Measurements from ENCODE around the gene LAMB4. TPM values are rescaled to one million over a fixed set of nuclear protein-coding genes. Genes with fewer than 3 reads are reported as not detected.

LAMB4 gene
- polyA plus RNA-seq, 1 of the 3 experiments (the other 2 are of a cell fraction), result 0.36 TPM

DNA sequence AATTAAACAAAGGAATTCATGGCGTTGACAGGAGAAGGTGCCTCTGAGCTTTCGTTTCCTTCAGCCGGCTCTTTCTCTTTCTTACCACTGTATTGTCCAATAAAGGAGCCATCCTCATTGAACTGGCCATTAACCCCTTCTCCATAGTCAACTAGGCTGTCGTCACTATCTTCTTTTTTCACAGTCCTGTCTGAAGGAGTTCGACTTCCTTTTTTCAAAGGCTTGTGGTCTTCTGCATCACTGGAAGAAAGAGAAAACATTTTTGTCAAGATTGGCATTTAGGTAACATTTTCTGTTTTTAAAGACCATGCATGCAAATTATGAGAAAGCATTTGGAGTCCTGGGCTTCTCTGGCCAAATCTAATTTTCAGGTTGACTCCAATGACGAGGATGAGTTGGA, 19.7 kb upstream of the LAMB4 start:
- no peak for TF ChIP-seq RXRA (IDR thresholded peaks at IDR 0.05; ENCODE audit: borderline replicate concordance, low read depth)
- no peak for TF ChIP-seq RAD21 (IDR thresholded peaks at IDR 0.05; ENCODE audit: low read length)
- TF ChIP-seq REST (IDR thresholded peaks at IDR 0.05; ENCODE audit: low read depth, low read length), result no peak
- no peak for TF ChIP-seq EZH2phosphoT487 (IDR thresholded peaks at IDR 0.05; ENCODE audit: borderline replicate concordance, low read depth)
- TF ChIP-seq CHD2 (IDR thresholded peaks at IDR 0.05; ENCODE audit: low read length, partially characterized antibody), result no peak
- Histone ChIP-seq H3K9ac (no peak overlapping the region), H3K27me3 (ENCODE audit: insufficient read depth) (no peaks in the 10 kb centered on the region), H3K9me2 (no peaks in the 10 kb centered on the region), H3K79me2 (ENCODE audit: insufficient read depth) (no peaks in the 10 kb centered on the region), H3K4me3 (ENCODE audit: low read depth in 2 of 2, low read length in 1 of 2) (no peak overlapping the region), H3F3A (replicated peaks; ENCODE audit: insufficient read depth) (no peaks in the 10 kb centered on the region), H4K20me1 (ENCODE audit: insufficient read depth) (no peaks in the 10 kb centered on the region), H3K4me2 (no peak overlapping the region), H3K9me3 (no peaks in the 10 kb centered on the region), H3K4me1 (ENCODE audit: control insufficient read depth in 1 of 2, insufficient read depth in 2 of 2, low read depth in 1 of 2, low read length in 1 of 2) (peaks cover 0 to 6% of the 10 kb centered on the region in 2 experiments; a peak in 2 of 4 replicates), H3K36me3 (replicated peaks in 1 of 2; ENCODE audit: control insufficient read depth in 1 of 2, insufficient read depth in 2 of 2, low read length in 1 of 2) (peaks cover 0 to 21% of the 10 kb centered on the region in 2 experiments), H2AFZ (ENCODE audit: low read depth) (no peak overlapping the region), H3K27ac (ENCODE audit: low read depth in 2 of 2, low read length in 1 of 2) (no peak overlapping the region)
- 87% methylated on average over 6 of the region's 6 CpGs for WGBS (ENCODE audit: low lambda C conversion rate)
- CTCF ChIA-PET, result interaction anchor here (0.6 to 1.1 kb wide), 5 partner anchors 36 to 430 kb away, joined by 3 to 4 read pairs (median 3); no protein-coding TSS in a partner anchor
- DNase-seq, result no peak
- POLR2A ChIA-PET, result no interaction called here

- H3K9me3 ChIP-seq, result no peaks in the 10 kb centered on the region
- H3K36me3 ChIP-seq (replicated peaks in 1 of 2; ENCODE audit: control insufficient read depth in 1 of 2, insufficient read depth in 2 of 2, low read length in 1 of 2), result peaks cover 0 to 21% of the 10 kb centered on the region in 2 experiments
- H4K20me1 ChIP-seq (ENCODE audit: insufficient read depth), result no peaks in the 10 kb centered on the region
- no peak overlapping the region for H3K4me2 ChIP-seq
- peaks cover 0 to 6% of the 10 kb centered on the region in 2 experiments; a peak in 2 of 4 replicates for H3K4me1 ChIP-seq (ENCODE audit: control insufficient read depth in 1 of 2, insufficient read depth in 2 of 2, low read depth in 1 of 2, low read length in 1 of 2)
- H3K9ac ChIP-seq, result no peak overlapping the region
- H3K27me3 ChIP-seq (ENCODE audit: insufficient read depth), result no peaks in the 10 kb centered on the region
- 81% methylated on average over 5 of the region's 5 CpGs for WGBS (ENCODE audit: low lambda C conversion rate)
- H3F3A ChIP-seq (replicated peaks; ENCODE audit: insufficient read depth), result no peaks in the 10 kb centered on the region
- H3K9me2 ChIP-seq, result no peaks in the 10 kb centered on the region
- H3K27ac ChIP-seq (ENCODE audit: low read depth in 2 of 2, low read length in 1 of 2), result no peak overlapping the region
- ChIA-PET POLR2A (no interaction called here), CTCF (interaction anchor here (0.6 to 1.1 kb wide), 5 partner anchors 35 to 429 kb away, joined by 3 to 4 read pairs (median 3); no protein-coding TSS in a partner anchor)
- no peak for TF ChIP-seq RCOR1 (IDR thresholded peaks at IDR 0.05; ENCODE audit: low read length)
- TF ChIP-seq RAD21 (IDR thresholded peaks at IDR 0.05; ENCODE audit: low read length), result no peak
- no peak for TF ChIP-seq SIN3A (IDR thresholded peaks at IDR 0.05; ENCODE audit: borderline replicate concordance, low read depth, low read length)
- TF ChIP-seq REST (IDR thresholded peaks at IDR 0.05; ENCODE audit: low read depth, low read length), result no peak
- no peak for TF ChIP-seq NFIC (IDR thresholded peaks at IDR 0.05; ENCODE audit: borderline replicate concordance)
- DNase-seq, result no peak
- H2AFZ ChIP-seq (ENCODE audit: low read depth), result no peak overlapping the region
- H3K4me3 ChIP-seq (ENCODE audit: low read depth in 2 of 2, low read length in 1 of 2), result no peak overlapping the region
- no peaks in the 10 kb centered on the region for H3K79me2 ChIP-seq (ENCODE audit: insufficient read depth)
These were observed 19.0 kb upstream of the LAMB4 start for GRCh38 chr7:108149119-108149518.
